ENCODE measurements around the gene P2RY4. TPM values are rescaled to one million over a fixed set of nuclear protein-coding genes. Genes with fewer than 3 reads are reported as not detected.
A peak's percentile ranks its signal among the peaks of the same experiment; 100 is the strongest.

Gene P2RY4
- total and polyA plus RNA-seq, 2 of the 4 experiments (the other 2 are of a cell fraction): 0.14 TPM; not detected in 1

- WGBS, 2 experiments (ENCODE audit: extremely low coverage in 2 of 2, insufficient read length in 1 of 2): 8% methylated on average over 4 of the region's 62 CpGs; no CpG with 5 or more reads in 1 of the 2 experiments
- intact Hi-C loops (cut with micrococcal nuclease): loop anchor here (1.0 to 5.0 kb wide), 3 partner anchors 122 to 158 kb away; partner anchors contain the start of gene IGBP1
- H3K56ac ChIP-seq (ENCODE audit: extremely low read depth, insufficient read depth, low read length): peak within 1 kb of the TSS; percentile 79
Observed at GRCh38 chrX:70289793-70290770, 30.1 kb upstream of the P2RY4 start, which contains the start of the genes KIF4A and PDZD11. KIF4A (plus strand) TSS chrX:70290104; CDS start chrX:70290459, 355 bp downstream. PDZD11 (minus strand) TSS chrX:70289927; CDS start chrX:70289341, 586 bp downstream.

More at GRCh38 chrX:70289793-70290770, 30.1 kb upstream of the P2RY4 start, which contains the start of the genes KIF4A and PDZD11:
- DNase-seq (peak; percentile 76), ATAC-seq (ENCODE audit: low read depth) (peak; percentile 99)
- BruUV-seq (replicated peaks): TSS peak; percentile 69
- Histone ChIP-seq H3K4me1 (ENCODE audit: control insufficient read depth, insufficient read depth, low read length) (peaks cover 2% of the 10 kb centered on the region; the same call in 1 of the 2 replicates), H3K9me1 (ENCODE audit: insufficient read depth, low read length) (no peaks in the 10 kb centered on the region), H3K4me3 (ENCODE audit: insufficient read depth, low read depth, low read length) (peak within 1 kb of the TSS; percentile 56), H3K27ac (ENCODE audit: insufficient read depth, low read length) (peak within 1 kb of the TSS; percentile 58), H2BK120ac (ENCODE audit: low read depth, low read length) (0 out of 2 replicates have a peak within 1 kb of the TSS, but pooled peaks have one; percentile 17), H3K27me3 (ENCODE audit: control insufficient read depth, insufficient read depth, low read length) (no peaks in the 10 kb centered on the region; the same call in 1 of the 2 replicates), H4K91ac (ENCODE audit: insufficient read depth, low read depth, low read length) (peak within 1 kb of the TSS; percentile 72), H2AK5ac (ENCODE audit: low read depth, low read length) (0 out of 2 replicates have a peak within 1 kb of the TSS, but pooled peaks have one; percentile 13), H4K8ac (ENCODE audit: low read depth in 2 of 2, low read length in 2 of 2) (peak within 1 kb of the TSS; percentile 66 to 84; a peak in 3 of 4 replicates), H3K4me2 (ENCODE audit: low read depth, low read length) (peak within 1 kb of the TSS; percentile 90), H2BK15ac (ENCODE audit: low read depth, low read length) (0 out of 3 replicates have a peak within 1 kb of the TSS, but pooled peaks have one; percentile 18), H4K5ac (ENCODE audit: low read depth, low read length) (peak within 1 kb of the TSS; percentile 60; the same call in 1 of the 2 replicates), H2AFZ (replicated peaks; ENCODE audit: low read length, poor library complexity) (peak within 1 kb of the TSS; percentile 90), H2AK9ac (replicated peaks; ENCODE audit: low read depth, low read length, poor library complexity) (peak within 1 kb of the TSS; percentile 92), H2BK5ac (ENCODE audit: low read depth, low read length, poor library complexity, severe bottlenecking) (peak within 1 kb of the TSS; percentile 23), H3K23ac (ENCODE audit: low read depth, low read length) (peak within 1 kb of the TSS; percentile 73), H4K20me1 (ENCODE audit: insufficient read depth, low read length) (no peaks in the 10 kb centered on the region), H2BK20ac (ENCODE audit: low read depth, low read length) (no peak within 1 kb of the TSS), H3K4ac (ENCODE audit: low read depth, low read length) (peak within 1 kb of the TSS; percentile 61), H3K18ac (ENCODE audit: low read depth, low read length) (no peak within 1 kb of the TSS), H3K9ac (ENCODE audit: low read depth, low read length) (peak within 1 kb of the TSS; percentile 51), H3K9me3 (ENCODE audit: control insufficient read depth, insufficient read depth, low read length) (no peaks in the 10 kb centered on the region), H3K36me3 (ENCODE audit: control insufficient read depth, insufficient read depth, low read length) (no peaks in the 10 kb centered on the region), H3K14ac (replicated peaks; ENCODE audit: low read depth, low read length) (0 out of 2 replicates have a peak within 1 kb of the TSS, but pooled peaks have one; percentile 90), H3K79me1 (ENCODE audit: low read depth in 1 of 2, low read length in 2 of 2) (peaks cover 6 to 15% of the 10 kb centered on the region in 2 experiments)
- ChIA-PET POLR2A (ENCODE audit: unreplicated experiment) (no interaction called here), CTCF (no interaction called here)
- TF ChIP-seq NFE2L2 (IDR thresholded peaks at IDR 0.05; ENCODE audit: low read depth, low read length): no peak
- TF ChIP-seq MXI1 (IDR thresholded peaks at IDR 0.05; ENCODE audit: borderline replicate concordance, low read depth, low read length): peak; percentile 85; the same call in 1 of the 2 replicates
- TF ChIP-seq POLR2A (IDR thresholded peaks at IDR 0.05; ENCODE audit: low read depth, low read length): peak; percentile 23; the same call in 1 of the 2 replicates
- dilution Hi-C loops (cut with HindIII; ENCODE audit: low sequenced_read_pairs, unreplicated experiment): no loop called here
- in situ Hi-C loops (cut with MboI; ENCODE audit: low sequenced_read_pairs): no loop called here

Measured in IMR-90 (cell line).